NCI-H526 (cell line): ENCODE data around the gene TESK1.

ENCODE experiments used
- DNase-seq, 2 experiments: peaks; one replicate each; lab custom pipeline; 2025; lab: John Stamatoyannopoulos, UW

TESK1 gene

GRCh38 chr9:35646533-35647265 is 41.6 kb downstream of the TESK1 start:
- peak; percentile 66 to 94 for DNase-seq

DNA sequence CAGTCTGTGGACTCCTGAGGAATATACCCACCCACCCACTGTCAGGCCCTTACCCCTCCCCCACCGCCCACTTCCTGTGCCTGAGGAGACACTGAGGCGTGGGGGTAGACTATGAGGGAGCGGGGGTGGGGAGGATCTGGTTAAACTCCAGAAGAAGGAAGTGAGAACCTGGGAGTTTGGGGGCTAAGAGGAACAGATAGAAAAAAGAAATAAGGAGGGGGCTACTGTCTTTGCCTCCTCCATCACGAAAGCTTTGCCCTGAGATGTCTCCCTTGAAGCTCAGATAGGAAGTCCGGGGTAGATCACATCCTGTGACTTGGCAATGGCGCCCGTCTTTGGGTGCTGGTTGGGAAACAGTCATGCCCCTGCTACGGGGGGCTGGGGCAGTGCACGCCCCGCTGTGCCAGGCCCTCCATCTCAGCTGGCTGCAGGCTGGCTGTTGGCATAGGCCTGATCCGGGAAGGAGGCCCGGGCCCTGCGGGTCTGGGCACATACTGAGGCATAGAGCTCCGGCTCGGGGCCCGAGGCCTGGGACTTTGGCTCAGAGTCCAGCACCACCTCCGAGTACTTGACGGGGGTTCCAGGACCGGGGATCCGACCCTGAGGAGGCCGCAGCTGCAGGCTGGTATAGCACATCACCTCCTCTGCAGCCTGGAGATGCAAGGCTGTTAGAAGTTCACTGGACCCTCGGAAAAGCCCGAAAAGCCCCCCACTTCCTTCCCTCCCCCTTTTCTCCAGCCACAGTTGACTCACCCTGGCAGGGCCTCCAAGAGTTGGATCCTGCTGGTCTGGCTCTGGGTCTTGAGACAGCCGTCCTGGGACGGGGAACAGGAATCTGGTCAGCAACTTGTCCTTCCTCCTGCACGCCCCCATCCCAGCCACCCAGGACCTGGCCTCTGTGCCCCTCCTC is 44.6 kb downstream of the TESK1 start:
- no peak for DNase-seq

DNA sequence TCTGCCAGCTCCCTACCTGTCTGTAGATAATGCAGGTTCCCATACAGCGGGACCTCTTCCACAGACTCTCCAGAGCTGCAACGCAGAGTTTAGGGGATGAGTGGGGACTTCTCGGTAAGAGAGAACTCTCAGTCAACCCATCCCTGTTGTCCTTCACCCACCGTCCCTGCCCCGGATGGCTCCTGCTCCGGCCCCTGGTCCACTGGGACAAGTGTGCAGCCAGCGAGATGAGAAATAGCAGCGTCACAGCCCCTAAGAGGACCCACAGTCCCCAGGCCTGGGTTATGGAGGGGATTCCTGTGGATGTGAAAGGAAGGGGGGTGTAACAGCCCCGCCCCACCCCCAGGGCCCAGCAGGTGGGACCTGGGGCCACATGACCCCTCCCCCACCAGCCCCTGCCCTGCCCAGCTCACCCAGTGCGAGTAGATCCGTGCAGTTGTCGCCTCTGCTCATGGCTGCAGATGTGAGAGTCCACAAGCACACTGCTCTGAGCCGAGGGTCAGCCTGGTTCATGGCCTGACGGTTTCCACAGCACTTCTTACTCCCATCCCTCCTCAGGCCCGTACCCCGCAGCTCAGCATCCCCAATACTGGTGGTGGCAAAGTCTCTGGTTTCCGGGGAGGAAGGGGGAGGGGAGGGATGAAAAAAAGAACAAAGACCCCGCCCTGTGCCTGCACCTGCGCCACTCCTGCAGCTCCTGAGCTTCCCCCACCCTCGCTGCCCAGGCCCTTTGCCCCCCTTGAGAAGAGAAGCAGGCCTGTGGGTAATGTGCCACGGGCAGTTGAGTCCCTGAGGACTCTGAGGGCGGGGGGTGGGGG is 45.5 kb downstream of the TESK1 start, which contains the start of gene SIT1:
SIT1 (minus strand) TSS at position 591 of the 818 bp plus-strand sequence; CDS start at position 513, 78 bp downstream.
- DNase-seq, result no peak

DNA sequence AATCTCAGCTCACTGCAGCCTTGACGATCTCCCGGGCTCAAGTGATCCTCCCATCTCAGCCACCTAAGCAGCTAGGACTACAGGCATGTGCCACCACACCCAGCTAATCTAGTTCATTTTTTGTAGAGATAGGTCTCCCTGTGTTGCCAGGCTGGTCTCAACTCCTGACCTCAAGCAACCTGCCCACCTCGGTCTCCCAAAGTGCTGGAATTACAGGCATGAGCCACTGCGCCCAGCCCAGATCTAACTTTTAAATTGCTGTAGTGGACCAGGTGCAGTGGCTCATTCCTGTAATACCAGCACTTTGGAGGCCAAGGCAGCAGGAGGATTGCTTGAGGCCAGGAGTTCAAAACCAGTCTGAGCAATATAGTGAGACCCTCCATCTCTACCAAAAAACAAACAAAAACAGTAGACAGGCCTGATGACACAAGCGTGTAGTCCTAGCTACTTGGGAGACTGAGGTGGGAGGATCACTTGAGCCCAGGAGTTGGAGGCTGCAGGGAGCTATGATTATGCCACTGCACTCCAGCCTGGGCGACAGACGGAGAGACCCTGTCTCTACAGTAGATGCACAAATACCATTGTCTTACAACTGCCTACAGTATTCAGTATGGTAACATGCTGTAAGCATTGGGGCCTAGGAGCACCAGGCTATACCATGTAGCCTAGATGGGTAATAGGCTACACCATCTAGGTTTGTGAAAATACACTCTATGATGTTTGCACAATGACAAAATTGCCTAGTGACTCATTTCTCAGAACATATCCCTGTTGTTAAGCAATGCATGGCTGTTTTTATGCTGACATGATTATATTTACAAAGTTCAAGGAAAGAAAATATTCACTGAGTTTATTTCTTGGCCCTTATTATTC is 47.1 kb downstream of the TESK1 start:
- no peak for DNase-seq

DNA sequence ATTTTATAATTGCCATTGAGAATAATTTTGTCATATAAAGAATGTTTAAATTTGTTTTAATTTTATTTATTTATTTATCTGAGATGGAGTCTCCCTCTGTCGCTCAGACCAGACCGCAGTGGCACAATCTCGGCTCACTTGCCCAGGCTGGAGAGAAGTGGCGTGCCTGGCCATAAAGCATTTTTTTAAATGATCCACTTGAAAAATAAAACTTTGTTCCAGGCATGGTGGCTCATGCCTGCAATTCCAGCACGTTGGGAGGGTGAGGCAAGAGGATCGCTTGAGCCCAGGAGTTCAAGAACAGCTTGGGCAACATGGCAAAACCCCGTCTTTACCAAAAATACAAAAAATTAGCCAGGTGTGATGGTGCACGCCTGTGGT is 47.8 kb downstream of the TESK1 start:
- no peak for DNase-seq

DNA sequence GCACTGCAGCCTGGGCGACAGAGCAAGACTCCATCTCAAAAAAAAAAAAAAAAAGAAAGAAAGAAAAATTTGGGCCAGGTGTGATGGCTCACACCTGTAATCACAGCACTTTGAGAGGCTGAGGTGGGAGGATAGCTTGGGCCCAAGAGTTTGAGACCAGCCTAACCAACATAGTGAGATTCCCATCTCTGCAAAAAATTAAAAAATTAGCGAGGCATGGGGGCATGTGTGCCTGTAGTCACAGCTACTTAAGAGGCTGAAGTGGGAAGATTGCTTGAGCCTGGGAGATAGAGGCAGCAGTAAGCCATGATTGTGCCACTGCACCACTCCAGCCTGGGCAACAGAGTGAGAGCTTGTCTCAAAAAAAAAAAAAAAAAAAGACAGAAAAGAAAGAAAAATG is 48.5 kb downstream of the TESK1 start:
- DNase-seq, result no peak

- no peak for DNase-seq
These were observed 51.3 kb downstream of the TESK1 start for GRCh38 chr9:35656348-35656747.

DNA sequence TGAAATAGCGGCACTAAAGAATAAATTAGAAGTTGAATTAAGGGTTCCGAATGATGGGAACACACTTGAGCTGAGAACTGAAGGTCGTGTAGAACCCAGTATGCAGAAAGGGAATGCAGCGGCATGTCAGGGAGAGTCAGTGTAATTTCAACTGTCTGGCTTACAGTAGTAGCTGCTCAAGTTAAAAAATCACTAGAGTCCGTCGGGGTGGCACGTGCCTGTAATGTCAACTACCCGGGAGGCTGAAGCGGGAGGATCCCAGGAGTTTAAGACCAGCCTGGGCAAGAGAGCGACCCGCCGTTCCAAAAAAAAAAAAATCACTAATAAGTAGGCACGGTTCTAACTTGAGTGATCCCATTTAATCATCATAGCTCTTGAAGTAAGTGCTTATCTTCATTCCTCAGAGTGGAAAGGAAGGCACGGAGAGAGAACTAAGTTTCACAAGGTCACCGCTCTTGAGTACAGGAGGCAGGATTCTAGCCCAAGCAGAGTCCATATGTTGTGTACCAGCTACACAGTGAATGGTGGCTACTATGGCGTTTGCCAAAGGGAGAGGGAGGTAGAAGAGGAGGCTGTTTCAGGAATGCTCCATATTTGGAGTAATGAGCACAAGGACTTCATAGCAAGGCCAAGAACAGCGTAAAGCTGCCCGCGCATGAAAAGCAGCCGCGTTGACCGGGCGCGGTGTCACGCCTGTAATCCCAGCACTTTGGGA is 51.9 kb downstream of the TESK1 start:
- no peak for DNase-seq

- DNase-seq, result peak; percentile 98
These were observed 52.6 kb downstream of the TESK1 start, which contains the start of gene RMRP for GRCh38 chr9:35657546-35658136. RMRP (minus strand) TSS chr9:35658019.

DNA sequence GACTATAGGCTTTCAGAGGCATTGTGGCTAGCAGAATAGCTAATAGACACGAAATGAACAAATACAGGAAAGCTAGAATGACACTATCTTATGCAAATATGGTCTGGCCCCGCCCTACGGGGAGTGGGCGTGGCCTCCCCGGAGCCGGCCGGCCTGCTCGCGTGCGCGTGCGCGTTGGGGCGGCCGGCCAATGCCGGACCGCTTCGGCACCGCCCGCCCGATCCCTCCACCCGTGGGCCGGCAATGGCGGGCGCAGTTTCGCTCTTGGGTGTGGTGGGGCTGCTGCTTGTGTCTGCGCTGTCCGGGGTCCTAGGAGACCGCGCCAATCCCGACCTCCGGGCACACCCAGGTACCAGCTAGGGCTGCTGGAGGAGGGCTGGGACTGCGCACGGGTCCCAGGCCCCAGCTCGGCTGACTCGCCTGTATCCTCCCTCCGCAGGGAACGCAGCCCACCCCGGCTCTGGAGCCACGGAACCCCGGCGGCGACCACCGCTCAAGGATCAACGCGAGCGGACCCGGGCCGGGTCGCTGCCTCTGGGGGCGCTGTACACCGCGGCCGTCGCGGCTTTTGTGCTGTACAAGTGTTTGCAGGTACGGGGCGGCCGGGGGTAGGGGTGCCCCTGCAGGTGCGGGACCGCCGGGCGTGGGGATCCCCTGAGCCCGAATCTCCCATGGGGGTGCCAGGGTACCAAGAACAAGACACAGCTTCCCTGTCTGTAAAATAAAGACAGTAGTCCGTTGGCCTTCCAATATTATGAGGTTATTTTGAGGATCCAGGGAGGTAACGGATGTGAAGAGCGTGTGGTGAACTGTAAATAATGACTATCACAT is 53.3 kb downstream of the TESK1 start, which contains the start of gene CCDC107:
CCDC107 (plus strand) TSS at position 156 of the 831 bp plus-strand sequence; CDS start at position 244, 88 bp downstream.
- DNase-seq, result peak; percentile 46 to 88

GRCh38 chr9:35658968-35659220 is 53.8 kb downstream of the TESK1 start:
- DNase-seq, result peak; percentile 26 to 50

DNA sequence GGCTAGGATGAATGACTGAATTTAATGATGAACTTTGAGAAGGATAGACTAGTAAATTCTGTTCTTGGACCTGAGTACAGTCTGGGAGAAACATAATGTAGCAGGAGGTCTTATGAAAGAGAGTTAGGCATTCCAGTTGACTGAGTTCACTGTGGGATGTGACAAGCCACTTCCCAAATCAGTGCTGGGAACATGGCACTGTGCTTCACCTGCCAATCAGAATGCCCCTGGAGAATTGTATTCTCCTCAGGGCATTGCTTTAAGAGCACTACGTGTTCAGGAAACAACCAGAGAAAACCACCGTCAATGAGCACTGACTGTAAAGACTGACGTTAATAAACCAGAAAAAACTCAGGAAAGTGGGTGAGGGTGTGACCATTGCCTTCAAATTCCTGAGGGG is 54.3 kb downstream of the TESK1 start:
- DNase-seq, result no peak
